Measurements from ENCODE around the gene PCDHGA1. TPM values are rescaled to one million over a fixed set of nuclear protein-coding genes. Genes with fewer than 3 reads are reported as not detected.
"Not testable (repeated sequence)": the region's sequence is repeated elsewhere in the genome, so short reads cannot be mapped to it uniquely, and the experiment has no call there.

Gene PCDHGA1
- total RNA-seq, 1 donor from 2014 or later, result 1.5 TPM

- TF ChIP-seq CTCF (IDR thresholded peaks at IDR 0.05), result peak; percentile 66
- H3K4me2 ChIP-seq, result peak within 1 kb of the TSS; percentile 46
- not testable (repeated sequence) for H2AFZ ChIP-seq (replicated peaks); H4K20me1 ChIP-seq (ENCODE audit: low read depth); H3K27ac Mint-ChIP-seq; H3K4me1 Mint-ChIP-seq; H3K79me2 ChIP-seq (ENCODE audit: low read depth); H3K27me3 ChIP-seq; H3K9ac ChIP-seq; H3K27me3 Mint-ChIP-seq (ENCODE audit: insufficient read depth, low read depth); H3K4me3 Mint-ChIP-seq; H3K27ac ChIP-seq; H3K36me3 Mint-ChIP-seq; H3F3A ChIP-seq (ENCODE audit: low read depth); H3K4me1 ChIP-seq
- H3K9me3 Mint-ChIP-seq, result peaks cover 56% of the 10 kb centered on the region
- peaks cover 11% of the 10 kb centered on the region for H3K36me3 ChIP-seq
- DNase-seq (ENCODE audit: low spot score), result peak; percentile 68
- H3K9me3 ChIP-seq (ENCODE audit: low read depth), result peaks cover 32% of the 10 kb centered on the region
- peak within 1 kb of the TSS; percentile 41 for H3K4me3 ChIP-seq
Measured at GRCh38 chr5:141387557-141388311, 57.4 kb downstream of the PCDHGA1 start, which contains the start of gene PCDHGB4. TSS of gene PCDHGB4 (plus strand) at chr5:141387698. CDS start at chr5:141387885, 187 bp downstream.

- H3F3A ChIP-seq (ENCODE audit: low read depth), result peaks cover 7% of the 10 kb centered on the region
- DNase-seq (ENCODE audit: low spot score), result no peak
- Mint-ChIP-seq H3K4me1 (no peaks in the 10 kb centered on the region), H3K36me3 (peaks cover 9% of the 10 kb centered on the region), H3K9me3 (peaks cover 58% of the 10 kb centered on the region), H3K4me3 (no peak overlapping the region), H3K27ac (no peak overlapping the region), H3K27me3 (ENCODE audit: insufficient read depth, low read depth) (peaks cover 5% of the 10 kb centered on the region)
- no peaks in the 10 kb centered on the region for H4K20me1 ChIP-seq (ENCODE audit: low read depth)
- H3K27me3 ChIP-seq, result no peaks in the 10 kb centered on the region
- no peak overlapping the region for H3K27ac ChIP-seq
- H3K4me3 ChIP-seq, result peak overlapping the region; percentile 13
- no peak overlapping the region for H3K9ac ChIP-seq
- TF ChIP-seq EZH2phosphoT487 (IDR thresholded peaks at IDR 0.05) (no peak), CTCF (IDR thresholded peaks at IDR 0.05) (no peak), EZH2 (IDR thresholded peaks at IDR 0.05) (no peak)
- H3K79me2 ChIP-seq (ENCODE audit: low read depth), result no peaks in the 10 kb centered on the region
- H3K36me3 ChIP-seq, result peaks cover 17% of the 10 kb centered on the region
- H3K4me1 ChIP-seq, result no peaks in the 10 kb centered on the region
- H3K4me2 ChIP-seq, result no peak overlapping the region
- H3K9me3 ChIP-seq (ENCODE audit: low read depth), result peaks cover 40% of the 10 kb centered on the region
- no peak overlapping the region for H2AFZ ChIP-seq (replicated peaks)
Measured at GRCh38 chr5:141388661-141389060, 58.3 kb downstream of the PCDHGA1 start.

- no peaks in the 10 kb centered on the region for H3K27me3 ChIP-seq
- no peaks in the 10 kb centered on the region for H3K79me2 ChIP-seq (ENCODE audit: low read depth)
- no peaks in the 10 kb centered on the region for H4K20me1 ChIP-seq (ENCODE audit: low read depth)
- no peak overlapping the region for H3K4me3 Mint-ChIP-seq
- H3K9me3 ChIP-seq (ENCODE audit: low read depth), result peaks cover 45% of the 10 kb centered on the region
- H2AFZ ChIP-seq (replicated peaks), result no peak overlapping the region
- no peak for DNase-seq (ENCODE audit: low spot score)
- H3K4me3 ChIP-seq, result no peak overlapping the region
- H3F3A ChIP-seq (ENCODE audit: low read depth), result peaks cover 7% of the 10 kb centered on the region
- H3K9me3 Mint-ChIP-seq, result peaks cover 58% of the 10 kb centered on the region
- TF ChIP-seq EZH2phosphoT487 (IDR thresholded peaks at IDR 0.05), result no peak
- TF ChIP-seq CTCF (IDR thresholded peaks at IDR 0.05), result no peak
- no peak for TF ChIP-seq EZH2 (IDR thresholded peaks at IDR 0.05)
- H3K27me3 Mint-ChIP-seq (ENCODE audit: insufficient read depth, low read depth), result peaks cover 5% of the 10 kb centered on the region
- H3K27ac Mint-ChIP-seq, result no peak overlapping the region
- H3K36me3 Mint-ChIP-seq, result peaks cover 9% of the 10 kb centered on the region
- no peaks in the 10 kb centered on the region for H3K4me1 Mint-ChIP-seq
- H3K4me1 ChIP-seq, result no peaks in the 10 kb centered on the region
- no peak overlapping the region for H3K9ac ChIP-seq
- no peak overlapping the region for H3K27ac ChIP-seq
- H3K4me2 ChIP-seq, result no peak overlapping the region
- peaks cover 19% of the 10 kb centered on the region for H3K36me3 ChIP-seq
Measured at GRCh38 chr5:141389153-141390042, 59.1 kb downstream of the PCDHGA1 start.
